Cardiac muscle cell (in vitro differentiated cells and primary cell): ENCODE measurements around the gene GOLGA6L24. TPM values are rescaled to one million over a fixed set of nuclear protein-coding genes. Genes with fewer than 3 reads are reported as not detected.
"Not testable (repeated sequence)": the region's sequence is repeated elsewhere in the genome, so short reads cannot be mapped to it uniquely, and the experiment has no call there.

Source experiments
- DNase-seq, 2 donors: peaks; one replicate each; pipeline versions ENCODE4 v3.0.0 to v3.0.0-alpha.2; 2010 to 2017; ENCODE audit warnings: low read depth in 1 of 2, low spot score in 1 of 2
- H3K27ac ChIP-seq: fragments of 200-600 bp; sonication (generic); 2 replicates; pipeline ENCODE4 v1.5.1; 2016
- H3K27me3 ChIP-seq: fragments of 200-600 bp; sonication (generic); 2 replicates; pipeline ENCODE4 v1.6.0; 2016; ENCODE audit warnings: control low read depth
- H3K36me3 ChIP-seq: fragments of 200-600 bp; sonication (generic); 2 replicates; pipeline ENCODE4 v1.5.1; 2016; ENCODE audit warnings: control low read depth
- H3K4me1 ChIP-seq: fragments of 200-600 bp; sonication (generic); 2 replicates; pipeline ENCODE4 v1.8.1; 2017; ENCODE audit warnings: low read depth, mild to moderate bottlenecking, mixed run types
- H3K4me3 ChIP-seq: fragments of 200-600 bp; sonication (generic); 2 replicates; pipeline ENCODE4 v1.5.1; 2016; ENCODE audit warnings: mild to moderate bottlenecking
- H3K9me3 ChIP-seq: fragments of 200-600 bp; sonication (generic); 2 replicates; pipeline ENCODE4 v1.5.1; 2017; ENCODE audit warnings: low read depth, mild to moderate bottlenecking, control low read depth
- polyA plus RNA-seq: library from polyadenylated mRNA; unstranded; fragments of >200 nt; fragmentation: Nextera tagmentation; extraction: Ambion mirVana; gene quantifications from 2 replicates; pipeline ENCODE4 v1.2.1, GENCODE V29; 2016
- total RNA-seq: library from RNA; depleted of rRNA; stranded (reverse); fragments of >200 nt; gene quantifications from 2 replicates; pipeline ENCODE4 v1.2.3, GENCODE V29; 2016

The GOLGA6L24 gene
- total RNA-seq, result not detected in 2 replicates
- polyA plus RNA-seq, result not detected in 2 replicates

- H3K9me3 ChIP-seq, H3K36me3 ChIP-seq, H3K4me3 ChIP-seq, H3K4me1 ChIP-seq, H3K27ac ChIP-seq, H3K27me3 ChIP-seq, DNase-seq: not testable (repeated sequence)
Measured at GRCh38 chr15:28357984-28358383, at the start of gene GOLGA6L24. TSS of gene GOLGA6L24 (minus strand) at chr15:28358084. CDS start at chr15:28358023, 61 bp downstream.

- not testable (repeated sequence) for H3K36me3 ChIP-seq, H3K4me3 ChIP-seq, H3K9me3 ChIP-seq, H3K4me1 ChIP-seq, DNase-seq, H3K27ac ChIP-seq, H3K27me3 ChIP-seq
Measured at GRCh38 chr15:28402774-28403435, 45.0 kb upstream of the GOLGA6L24 start.

- not testable (repeated sequence) for H3K27me3 ChIP-seq, H3K9me3 ChIP-seq, H3K27ac ChIP-seq, H3K4me1 ChIP-seq, H3K4me3 ChIP-seq, H3K36me3 ChIP-seq, DNase-seq
Measured at GRCh38 chr15:28396022-28396421, 38.1 kb upstream of the GOLGA6L24 start.

- H3K4me3 ChIP-seq, H3K27me3 ChIP-seq, H3K27ac ChIP-seq, H3K4me1 ChIP-seq, H3K9me3 ChIP-seq, DNase-seq, H3K36me3 ChIP-seq: not testable (repeated sequence)
Measured at GRCh38 chr15:28380053-28380452, 22.2 kb upstream of the GOLGA6L24 start.

GRCh38 chr15:28378364-28378763 lies 20.5 kb upstream of the GOLGA6L24 start, which contains the start of gene GOLGA8F:
TSS of gene GOLGA8F (plus strand) at chr15:28378664. CDS start at chr15:28378762, 98 bp downstream.
- not testable (repeated sequence) for H3K9me3 ChIP-seq, H3K36me3 ChIP-seq, H3K27me3 ChIP-seq, H3K27ac ChIP-seq, H3K4me1 ChIP-seq, H3K4me3 ChIP-seq, DNase-seq

- H3K9me3 ChIP-seq, H3K27ac ChIP-seq, DNase-seq: not testable (repeated sequence)
Measured at GRCh38 chr15:28365502-28365901, 7.6 kb upstream of the GOLGA6L24 start.

GRCh38 chr15:28322129-28322588 lies 35.7 kb downstream of the GOLGA6L24 start, which contains the start of gene HERC2:
TSS of gene HERC2 (minus strand) at chr15:28322179. CDS start at chr15:28321433, 746 bp downstream.
- H3K27me3 ChIP-seq, DNase-seq, H3K27ac ChIP-seq, H3K9me3 ChIP-seq, H3K36me3 ChIP-seq, H3K4me1 ChIP-seq: not testable (repeated sequence)
- peak within 1 kb of the TSS; percentile 36 for H3K4me3 ChIP-seq

More at GRCh38 chr15:28365502-28365901, 7.6 kb upstream of the GOLGA6L24 start:
- H3K4me3 ChIP-seq, H3K27me3 ChIP-seq, H3K4me1 ChIP-seq, H3K36me3 ChIP-seq: not testable (repeated sequence)

GRCh38 chr15:28321358-28322078 lies 36.4 kb downstream of the GOLGA6L24 start:
- not testable (repeated sequence) for H3K27me3 ChIP-seq, H3K9me3 ChIP-seq, H3K27ac ChIP-seq

GRCh38 chr15:28319725-28320124 lies 38.2 kb downstream of the GOLGA6L24 start:
- H3K4me3 ChIP-seq, H3K27ac ChIP-seq, H3K9me3 ChIP-seq, DNase-seq, H3K4me1 ChIP-seq, H3K36me3 ChIP-seq, H3K27me3 ChIP-seq: not testable (repeated sequence)

More at GRCh38 chr15:28321358-28322078, 36.4 kb downstream of the GOLGA6L24 start:
- peak overlapping the region; percentile 36 for H3K4me3 ChIP-seq
- not testable (repeated sequence) for H3K4me1 ChIP-seq, H3K36me3 ChIP-seq, DNase-seq

- not testable (repeated sequence) for H3K27ac ChIP-seq, H3K4me3 ChIP-seq, DNase-seq, H3K4me1 ChIP-seq, H3K27me3 ChIP-seq, H3K9me3 ChIP-seq, H3K36me3 ChIP-seq
Measured at GRCh38 chr15:28318828-28319227, 39.1 kb downstream of the GOLGA6L24 start.

- H3K4me1 ChIP-seq, H3K27me3 ChIP-seq, DNase-seq, H3K27ac ChIP-seq, H3K9me3 ChIP-seq, H3K36me3 ChIP-seq, H3K4me3 ChIP-seq: not testable (repeated sequence)
Measured at GRCh38 chr15:28318122-28318521, 39.8 kb downstream of the GOLGA6L24 start.

GRCh38 chr15:28316958-28317357 lies 40.9 kb downstream of the GOLGA6L24 start:
- not testable (repeated sequence) for H3K27ac ChIP-seq

GRCh38 chr15:28310454-28310853 lies 47.4 kb downstream of the GOLGA6L24 start:
- H3K27me3 ChIP-seq, H3K27ac ChIP-seq, H3K36me3 ChIP-seq, H3K9me3 ChIP-seq, H3K4me1 ChIP-seq, DNase-seq, H3K4me3 ChIP-seq: not testable (repeated sequence)

More at GRCh38 chr15:28316958-28317357, 40.9 kb downstream of the GOLGA6L24 start:
- DNase-seq, H3K36me3 ChIP-seq, H3K9me3 ChIP-seq, H3K4me3 ChIP-seq, H3K27me3 ChIP-seq, H3K4me1 ChIP-seq: not testable (repeated sequence)

- H3K4me1 ChIP-seq, H3K27me3 ChIP-seq, H3K36me3 ChIP-seq, H3K4me3 ChIP-seq, H3K9me3 ChIP-seq, H3K27ac ChIP-seq, DNase-seq: not testable (repeated sequence)
Measured at GRCh38 chr15:28308718-28309117, 49.2 kb downstream of the GOLGA6L24 start.
